HuH-7 (cell line): ENCODE data around the gene MAP2.
A peak's percentile ranks its signal among the peaks of the same experiment; 100 is the strongest.
"Not testable (repeated sequence)": the region's sequence is repeated elsewhere in the genome, so short reads cannot be mapped to it uniquely, and the experiment has no call there.

Experiments
- DNase-seq: peaks from one replicate; pipeline ENCODE4 v3.0.0; 2011; ENCODE audit warnings: low spot score

MAP2 gene

GRCh38 chr2:209473930-209474419, 50.1 kb downstream of the MAP2 start:
- peak; percentile 8 for DNase-seq

GRCh38 chr2:209474960-209475359, 51.1 kb downstream of the MAP2 start:
- no peak for DNase-seq

- DNase-seq: no peak
Measured at GRCh38 chr2:209476367-209477208, 52.7 kb downstream of the MAP2 start.

- not testable (repeated sequence) for DNase-seq
Measured at GRCh38 chr2:209492296-209492695, 68.4 kb downstream of the MAP2 start.

GRCh38 chr2:209495068-209495620, 71.3 kb downstream of the MAP2 start:
- DNase-seq: not testable (repeated sequence)

GRCh38 chr2:209495855-209496585, 72.2 kb downstream of the MAP2 start:
- peak; percentile 14 for DNase-seq

GRCh38 chr2:209496586-209496982, 72.7 kb downstream of the MAP2 start:
- no peak for DNase-seq

- no peak for DNase-seq
Measured at GRCh38 chr2:209498614-209499013, 74.8 kb downstream of the MAP2 start.

GRCh38 chr2:209499069-209499468, 75.2 kb downstream of the MAP2 start:
- DNase-seq: no peak

- DNase-seq: peak; percentile 7
Measured at GRCh38 chr2:209501579-209501978, 77.7 kb downstream of the MAP2 start.

GRCh38 chr2:209505410-209505809, 81.6 kb downstream of the MAP2 start:
- no peak for DNase-seq

GRCh38 chr2:209508255-209508654, 84.4 kb downstream of the MAP2 start:
- peak; percentile 17 for DNase-seq

- DNase-seq: no peak
Measured at GRCh38 chr2:209511637-209512036, 87.8 kb downstream of the MAP2 start.

- DNase-seq: no peak
Measured at GRCh38 chr2:209512971-209513370, 89.1 kb downstream of the MAP2 start.

GRCh38 chr2:209517436-209517835, 93.6 kb downstream of the MAP2 start:
- DNase-seq: no peak

GRCh38 chr2:209519271-209519670, 95.4 kb downstream of the MAP2 start:
- DNase-seq: no peak

GRCh38 chr2:209519906-209520305, 96.1 kb downstream of the MAP2 start:
- no peak for DNase-seq

GRCh38 chr2:209523041-209523740, 99.3 kb downstream of the MAP2 start:
- DNase-seq: no peak

GRCh38 chr2:209523867-209524266, 100.0 kb downstream of the MAP2 start:
- no peak for DNase-seq

- no peak for DNase-seq
Measured at GRCh38 chr2:209525331-209525730, 101.5 kb downstream of the MAP2 start.

GRCh38 chr2:209525834-209526281, 102.0 kb downstream of the MAP2 start:
- DNase-seq: no peak

- DNase-seq: no peak
Measured at GRCh38 chr2:209526561-209526960, 102.7 kb downstream of the MAP2 start.
